Sigmoid colon (tissue), 7 donors: ENCODE results near the gene PLCG1. TPM values are rescaled to one million over a fixed set of nuclear protein-coding genes. Genes with fewer than 3 reads are reported as not detected.

Experiments used
- DNase-seq: peaks from one replicate; pipeline ENCODE4 v3.0.0-alpha.2; 2019
- H3K27ac ChIP-seq, 4 donors: fragments of 200-600 bp; sonication (generic); one replicate each; pipeline ENCODE4 v1.5.1; 2016 to 2019; ENCODE audit warnings: mild to moderate bottlenecking in 1 of 4
- H3K27me3 ChIP-seq, 3 donors: fragments of 200-600 bp; sonication (generic); one replicate each; pipeline ENCODE4 v1.5.1; 2019; ENCODE audit warnings: mild to moderate bottlenecking in 1 of 3
- H3K36me3 ChIP-seq, 4 donors: fragments of 200-600 bp; sonication (generic); one replicate each; pipeline ENCODE4 v1.5.1; 2016 to 2019
- H3K4me1 ChIP-seq, 4 donors: fragments of 200-600 bp; sonication (generic); one replicate each; pipeline ENCODE4 v1.5.1; 2017 to 2019
- H3K4me3 ChIP-seq, 4 donors: fragments of 200-600 bp; sonication (generic); one replicate each; pipeline ENCODE4 v1.5.1; 2017 to 2019; ENCODE audit warnings: mild to moderate bottlenecking in 2 of 4, moderate library complexity in 1 of 4
- H3K9me3 ChIP-seq, 4 donors: fragments of 200-600 bp in 3 of 4; sonication (generic) in 3 of 4; one replicate each; pipeline versions ENCODE4 v1.5.1 to v1.6.1; 2013 to 2019
- CTCF ChIP-seq, 4 experiments: fragments of 450-650 bp in 3 of 4; fragments of 200-600 bp in 1 of 4; IDR thresholded peaks; one replicate each; pipeline ENCODE4 v1.5.1; 2016 to 2019; ENCODE audit warnings: antibody characterized with exemption in 4 of 4, mild to moderate bottlenecking in 3 of 4, moderate library complexity in 2 of 4
- EP300 ChIP-seq, 4 donors: sonication (generic); formaldehyde crosslinking; IDR thresholded peaks; one replicate each; pipeline ENCODE4 v1.6.1; 2017; ENCODE audit warnings: antibody characterized with exemption in 4 of 4
- POLR2A ChIP-seq, 2 donors: fragments of 450-650 bp; IDR thresholded peaks; one replicate each; pipeline ENCODE4 v1.6.1; 2016; ENCODE audit warnings: antibody characterized with exemption in 2 of 2, mild to moderate bottlenecking in 2 of 2, moderate library complexity in 2 of 2
- POLR2AphosphoS5 ChIP-seq, 4 donors: sonication (generic); formaldehyde crosslinking; IDR thresholded peaks; one replicate each; pipeline ENCODE4 v1.6.1; 2017; ENCODE audit warnings: antibody characterized with exemption in 4 of 4
- WGBS, 2 donors: extraction: QIAGEN DNeasy Blood & Tissue Kit; methylation state at CpG; one replicate each; pipeline ENCODE4 v1.1.7; 2013; 5-methylcytosine and 5-hydroxymethylcytosine counted together
- intact Hi-C: fragments of 100-400 bp; cut with DNase I; formaldehyde crosslinking; loops from one replicate; pipeline ENCODE4 v1.15.1; 2023
- polyA plus RNA-seq, 3 donors: library from polyadenylated mRNA; stranded (reverse); fragments of 200-250 nt; gene quantifications; one replicate each; pipeline ENCODE4 v1.2.3, GENCODE V29; 2013
- total RNA-seq, 4 donors: library from RNA; depleted of rRNA; stranded (reverse); fragments of >200 nt; gene quantifications; one replicate each; pipeline ENCODE4 v1.1.0, GENCODE V29; 2016
- donor health status: healthy with polysubstance abuse.
- donor health status: Bipolar disorder and iron deficiency.
- donor health status: healthy.

The PLCG1 gene
- total and polyA plus RNA-seq, 7 donors: 9.9 to 152 (median 55.1) TPM

DNA sequence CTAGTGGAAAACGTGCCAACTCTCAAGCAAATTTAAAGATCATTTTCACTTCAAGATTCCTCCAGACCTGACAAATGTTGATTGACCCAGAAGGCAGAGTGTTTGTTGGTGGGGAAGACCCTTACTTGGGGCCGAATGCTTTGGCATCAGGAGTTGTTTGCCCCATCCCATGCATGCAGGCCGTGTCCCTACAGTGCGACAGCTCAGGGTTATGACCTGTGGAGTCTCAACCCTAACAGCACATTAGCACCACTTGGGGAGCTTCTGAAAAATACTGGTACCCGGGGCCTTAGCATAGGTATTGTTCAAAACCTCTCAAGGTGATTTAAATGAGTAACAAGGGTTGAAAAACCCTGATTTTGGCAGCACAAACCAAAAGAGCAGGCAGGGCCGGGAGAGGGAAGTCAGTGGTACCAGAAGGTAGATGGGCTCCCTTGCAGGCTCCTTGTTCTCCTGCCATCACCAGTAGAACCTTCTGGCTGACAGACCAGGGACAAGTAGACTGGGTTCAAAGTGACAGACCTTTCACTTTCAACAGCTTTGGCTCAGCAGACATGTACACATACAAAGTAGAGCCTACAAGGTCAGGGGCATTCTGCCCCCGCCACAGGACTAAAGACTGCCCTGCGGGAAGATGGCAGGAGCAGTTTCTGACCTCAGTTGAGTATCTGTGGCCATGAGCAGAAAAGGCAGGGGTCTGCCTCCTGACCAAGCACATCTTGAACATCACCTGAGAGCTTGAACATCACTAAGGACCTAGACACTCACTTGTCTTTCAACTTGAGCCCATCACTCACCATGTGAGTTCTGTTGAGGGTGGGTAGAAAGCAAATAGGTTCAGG, 39.6 kb downstream of the PLCG1 start:
- Histone ChIP-seq H3K27ac (peak overlapping the region; percentile 74 to 83 (median 80)), H3K27me3 (no peaks in the 10 kb centered on the region), H3K9me3 (no peaks in the 10 kb centered on the region), H3K36me3 (peaks cover 4 to 27% (median 6%) of the 10 kb centered on the region in 4 donors), H3K4me3 (no peak overlapping the region), H3K4me1 (peaks cover 0 to 80% (median 78%) of the 10 kb centered on the region in 4 donors)
- intact Hi-C loops: loop anchor here (10.0 kb wide), 1 partner anchor 238 kb away; no protein-coding TSS in a partner anchor
- 87 to 90% methylated on average over 8 of the region's 8 CpGs for WGBS, 2 donors
- no peak for TF ChIP-seq CTCF (IDR thresholded peaks at IDR 0.05)
- TF ChIP-seq EP300 (IDR thresholded peaks at IDR 0.05): no peak
- no peak for TF ChIP-seq POLR2AphosphoS5 (IDR thresholded peaks at IDR 0.05)
- TF ChIP-seq POLR2A (IDR thresholded peaks at IDR 0.05): no peak
- DNase-seq: no peak

- DNase-seq: no peak
- peaks cover 3 to 25% (median 8%) of the 10 kb centered on the region in 4 donors for H3K36me3 ChIP-seq
Measured at GRCh38 chr20:41177636-41178035, 40.3 kb downstream of the PLCG1 start.

GRCh38 chr20:41178495-41178894, 41.2 kb downstream of the PLCG1 start:
- Histone ChIP-seq H3K27me3 (no peaks in the 10 kb centered on the region), H3K27ac (peak overlapping the region; percentile 74 to 83 (median 80)), H3K4me3 (no peak overlapping the region), H3K9me3 (no peaks in the 10 kb centered on the region), H3K36me3 (peaks cover 0 to 30% (median 8%) of the 10 kb centered on the region in 4 donors), H3K4me1 (peaks cover 0 to 65% (median 63%) of the 10 kb centered on the region in 4 donors)
- TF ChIP-seq CTCF (IDR thresholded peaks at IDR 0.05) (no peak), POLR2A (IDR thresholded peaks at IDR 0.05) (no peak), POLR2AphosphoS5 (IDR thresholded peaks at IDR 0.05) (no peak), EP300 (IDR thresholded peaks at IDR 0.05) (no peak)
- no peak for DNase-seq
- intact Hi-C loops: loop anchor here (10.0 kb wide), 1 partner anchor 236 kb away; no protein-coding TSS in a partner anchor
- WGBS, 2 donors: 84 to 85% methylated on average over 6 of the region's 6 CpGs

More at GRCh38 chr20:41177636-41178035, 40.3 kb downstream of the PLCG1 start:
- Histone ChIP-seq H3K4me3 (no peak overlapping the region), H3K4me1 (peaks cover 0 to 73% (median 71%) of the 10 kb centered on the region in 4 donors), H3K9me3 (no peaks in the 10 kb centered on the region), H3K27me3 (no peaks in the 10 kb centered on the region), H3K27ac (peak overlapping the region; percentile 74 to 83 (median 80))
- WGBS, 2 donors: 82 to 87% methylated on average over 2 of the region's 2 CpGs
- intact Hi-C loops: loop anchor here (10.0 kb wide), 1 partner anchor 237 kb away; no protein-coding TSS in a partner anchor
- TF ChIP-seq POLR2AphosphoS5 (IDR thresholded peaks at IDR 0.05): peak in 1 of 4 donors; percentile 34
- no peak for TF ChIP-seq POLR2A (IDR thresholded peaks at IDR 0.05)
- TF ChIP-seq EP300 (IDR thresholded peaks at IDR 0.05): peak in 1 of 4 donors; percentile 18
- TF ChIP-seq CTCF (IDR thresholded peaks at IDR 0.05): no peak

- H3K4me1 ChIP-seq: peaks cover 0 to 60% (median 58%) of the 10 kb centered on the region in 4 donors
- H3K27me3 ChIP-seq: no peaks in the 10 kb centered on the region
- 81 to 83% methylated on average over 8 of the region's 8 CpGs for WGBS, 2 donors
- intact Hi-C loops: loop anchor here (10.0 kb wide), 1 partner anchor 236 kb away; no protein-coding TSS in a partner anchor
- peaks cover 0 to 30% (median 3%) of the 10 kb centered on the region in 4 donors for H3K36me3 ChIP-seq
- peak overlapping the region; percentile 74 to 83 (median 80) for H3K27ac ChIP-seq
- no peak overlapping the region for H3K4me3 ChIP-seq
- no peak for DNase-seq
- no peaks in the 10 kb centered on the region for H3K9me3 ChIP-seq
- TF ChIP-seq POLR2A (IDR thresholded peaks at IDR 0.05): no peak
- TF ChIP-seq EP300 (IDR thresholded peaks at IDR 0.05): no peak
- no peak for TF ChIP-seq POLR2AphosphoS5 (IDR thresholded peaks at IDR 0.05)
- TF ChIP-seq CTCF (IDR thresholded peaks at IDR 0.05): no peak
Measured at GRCh38 chr20:41178904-41179432, 41.6 kb downstream of the PLCG1 start.
